Caco-2 (cell line): ENCODE measurements around the gene GSKIP. TPM values are rescaled to one million over a fixed set of nuclear protein-coding genes. Genes with fewer than 3 reads are reported as not detected.

Source experiments
- BruUV-seq: library from RNA; stranded (reverse); fragments of 400-500 nt; replicated peaks from 2 replicates; lab custom pipeline; 2021; lab: Mats Ljungman, UMichigan
- CTCF ChIA-PET: fragments of 300-600 bp; sonication (Branson Sonifier 250); formaldehyde crosslinking; loops from one replicate; lab custom pipeline; 2022; ENCODE audit warnings: antibody characterized with exemption; lab: Charles Lee
- POLR2A ChIA-PET: fragments of 300-600 bp; sonication (Branson Sonifier 250); formaldehyde crosslinking; loops from one replicate; lab custom pipeline; 2022; ENCODE audit warnings: antibody characterized with exemption; lab: Charles Lee
- DNase-seq, 2 experiments: peaks; one replicate each; pipeline versions ENCODE4 v3.0.0 to v3.0.0-alpha.2; 2020 to 2022
- H3K27me3 ChIP-seq: replicated peaks from 2 replicates; pipeline ENCODE4 v1.6.0; 2011; ENCODE audit warnings: low read length; ENCODE audit not compliant: control insufficient read depth, insufficient read depth
- H3K36me3 ChIP-seq: 2 replicates; pipeline ENCODE4 v1.5.1; 2011; ENCODE audit warnings: low read length; ENCODE audit not compliant: control insufficient read depth, insufficient read depth
- H3K4me1 ChIP-seq: fragments of 250-450 bp; sonication (Bioruptor Pico); 2 replicates; pipeline ENCODE4 v1.5.1; 2020; ENCODE audit warnings: mild to moderate bottlenecking
- H3K4me3 ChIP-seq: 2 replicates; pipeline ENCODE4 v1.5.1; 2011; ENCODE audit warnings: low read depth, mild to moderate bottlenecking, control low read depth, low read length
- H3K9me3 ChIP-seq: fragments of 250-450 bp; sonication (Bioruptor Pico); 2 replicates; pipeline ENCODE4 v1.5.1; 2020; ENCODE audit warnings: mild to moderate bottlenecking, moderate library complexity
- H3K27ac Mint-ChIP-seq: one replicate; pipeline ENCODE4 v1.8.0; 2022; ENCODE audit warnings: mixed read lengths; ENCODE audit not compliant: unreplicated experiment
- H3K27me3 Mint-ChIP-seq: one replicate; pipeline ENCODE4 v1.8.0; 2022; ENCODE audit warnings: mixed read lengths; ENCODE audit not compliant: insufficient read depth, unreplicated experiment
- H3K36me3 Mint-ChIP-seq: one replicate; pipeline ENCODE4 v1.8.0; 2022; ENCODE audit warnings: mild to moderate bottlenecking, mixed read lengths; ENCODE audit not compliant: insufficient read depth, unreplicated experiment
- H3K4me1 Mint-ChIP-seq: one replicate; pipeline ENCODE4 v1.8.0; 2022; ENCODE audit warnings: low read depth, mixed read lengths; ENCODE audit not compliant: unreplicated experiment
- H3K4me3 Mint-ChIP-seq: one replicate; pipeline ENCODE4 v1.8.0; 2022; ENCODE audit warnings: mild to moderate bottlenecking, moderate library complexity, mixed read lengths; ENCODE audit not compliant: unreplicated experiment
- H3K9me3 Mint-ChIP-seq: one replicate; pipeline ENCODE4 v1.8.0; 2022; ENCODE audit warnings: mixed read lengths; ENCODE audit not compliant: unreplicated experiment
- intact Hi-C: fragments of 100-400 bp; cut with micrococcal nuclease; formaldehyde crosslinking; loops from one replicate; pipeline ENCODE4 v1.10.0; 2022; ENCODE audit not compliant: unreplicated experiment
- total RNA-seq: library from RNA; stranded (reverse); gene quantifications from 2 replicates; pipeline ENCODE4 v1.2.3, GENCODE V29; 2022
- TF ChIP-seq, protein P1 (sequence below), 2 experiments: fragments of 200-600 bp in 1 of 2; IDR thresholded peaks; 1 replicate in 1 of 2; 2 replicates in 1 of 2; pipeline versions ENCODE4 v1.5.1 to v1.8.0; 2011 to 2022; ENCODE audit warnings: antibody characterized with exemption in 1 of 2, control low read depth in 1 of 2, inconsistent platforms in 1 of 2, low read depth in 1 of 2, low read length in 1 of 2, mild to moderate bottlenecking in 1 of 2, moderate library complexity in 1 of 2; ENCODE audit not compliant: insufficient read depth in 1 of 2, severe bottlenecking in 1 of 2, unreplicated experiment in 1 of 2

The GSKIP gene
- total RNA-seq, 1 experiment from 2014 or later = 24.1 TPM

DNA sequence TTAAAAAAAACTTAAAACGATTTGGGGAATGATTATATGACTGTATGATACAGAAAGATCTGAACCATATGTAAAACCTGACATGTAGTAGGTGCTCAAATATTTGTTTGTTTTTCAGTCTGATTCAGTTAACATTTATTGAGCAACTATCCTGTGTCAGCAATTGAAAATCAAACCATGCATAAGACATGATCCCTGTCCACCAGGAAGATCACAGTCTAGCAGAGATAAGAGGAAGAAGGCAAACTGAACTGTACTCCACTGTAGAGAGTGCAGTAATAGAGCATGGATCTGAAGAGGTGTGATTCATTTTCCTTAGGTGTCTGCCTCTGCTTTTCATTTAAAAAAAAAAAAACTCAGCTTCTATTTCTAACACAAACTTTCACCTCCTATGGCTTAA lies 20.7 kb downstream of the GSKIP start:
- H3K4me1 ChIP-seq = no peaks in the 10 kb centered on the region
- no peak overlapping the region for H3K4me3 Mint-ChIP-seq
- no peak overlapping the region for H3K27ac Mint-ChIP-seq
- H3K9me3 Mint-ChIP-seq = no peaks in the 10 kb centered on the region
- ChIA-PET POLR2A (no interaction called here), CTCF (interaction anchor here (0.6 kb wide), 1 partner anchor 782 kb away, joined by 3 read pairs; no protein-coding TSS in a partner anchor)
- peaks cover 15% of the 10 kb centered on the region for H3K36me3 Mint-ChIP-seq
- no peaks in the 10 kb centered on the region for H3K27me3 ChIP-seq
- TF ChIP-seq, protein P1, sequence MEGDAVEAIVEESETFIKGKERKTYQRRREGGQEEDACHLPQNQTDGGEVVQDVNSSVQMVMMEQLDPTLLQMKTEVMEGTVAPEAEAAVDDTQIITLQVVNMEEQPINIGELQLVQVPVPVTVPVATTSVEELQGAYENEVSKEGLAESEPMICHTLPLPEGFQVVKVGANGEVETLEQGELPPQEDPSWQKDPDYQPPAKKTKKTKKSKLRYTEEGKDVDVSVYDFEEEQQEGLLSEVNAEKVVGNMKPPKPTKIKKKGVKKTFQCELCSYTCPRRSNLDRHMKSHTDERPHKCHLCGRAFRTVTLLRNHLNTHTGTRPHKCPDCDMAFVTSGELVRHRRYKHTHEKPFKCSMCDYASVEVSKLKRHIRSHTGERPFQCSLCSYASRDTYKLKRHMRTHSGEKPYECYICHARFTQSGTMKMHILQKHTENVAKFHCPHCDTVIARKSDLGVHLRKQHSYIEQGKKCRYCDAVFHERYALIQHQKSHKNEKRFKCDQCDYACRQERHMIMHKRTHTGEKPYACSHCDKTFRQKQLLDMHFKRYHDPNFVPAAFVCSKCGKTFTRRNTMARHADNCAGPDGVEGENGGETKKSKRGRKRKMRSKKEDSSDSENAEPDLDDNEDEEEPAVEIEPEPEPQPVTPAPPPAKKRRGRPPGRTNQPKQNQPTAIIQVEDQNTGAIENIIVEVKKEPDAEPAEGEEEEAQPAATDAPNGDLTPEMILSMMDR (IDR thresholded peaks at IDR 0.05; ENCODE audit: insufficient read depth in 1 of 2, low read depth in 1 of 2, low read length in 1 of 2, severe bottlenecking in 1 of 2, unreplicated experiment in 1 of 2) = no peak
- H3K9me3 ChIP-seq = no peaks in the 10 kb centered on the region
- no peak for DNase-seq
- no peaks in the 10 kb centered on the region for H3K27me3 Mint-ChIP-seq
- no peaks in the 10 kb centered on the region for H3K4me1 Mint-ChIP-seq
- intact Hi-C loops = no loop called here
- peaks cover 1% of the 10 kb centered on the region; the same call in 1 of the 2 replicates for H3K36me3 ChIP-seq
- no peak overlapping the region for H3K4me3 ChIP-seq
- BruUV-seq = no TSS peak

DNA sequence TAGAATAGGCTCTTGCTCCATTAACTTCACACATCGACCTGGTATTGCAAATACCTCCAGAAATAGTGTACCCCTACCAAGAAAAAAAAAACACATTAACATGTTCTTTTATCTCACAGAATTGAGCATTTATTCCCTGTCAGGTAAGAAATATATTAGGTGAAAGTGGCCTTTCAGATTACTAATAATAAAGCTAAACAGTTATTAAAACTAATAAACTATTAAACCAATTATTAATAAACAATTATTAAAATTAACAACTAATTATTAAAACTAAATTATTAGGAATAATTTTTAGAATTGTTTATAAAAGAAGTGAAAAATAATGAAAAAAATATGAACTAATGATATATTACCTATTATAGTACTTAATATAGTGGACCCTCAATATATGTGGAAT lies 21.4 kb downstream of the GSKIP start:
- DNase-seq = no peak
- Histone ChIP-seq H3K27me3 (no peaks in the 10 kb centered on the region), H3K36me3 (peaks cover 1% of the 10 kb centered on the region; the same call in 1 of the 2 replicates), H3K4me3 (no peak overlapping the region), H3K4me1 (no peaks in the 10 kb centered on the region), H3K9me3 (no peaks in the 10 kb centered on the region)
- Mint-ChIP-seq H3K4me1 (no peaks in the 10 kb centered on the region), H3K4me3 (no peak overlapping the region), H3K9me3 (no peaks in the 10 kb centered on the region), H3K36me3 (peaks cover 15% of the 10 kb centered on the region), H3K27me3 (no peaks in the 10 kb centered on the region), H3K27ac (no peak overlapping the region)
- CTCF ChIA-PET = interaction anchor here (0.6 kb wide), 1 partner anchor 782 kb away, joined by 3 read pairs; no protein-coding TSS in a partner anchor
- POLR2A ChIA-PET = no interaction called here
- no TSS peak for BruUV-seq
- intact Hi-C loops = no loop called here
- TF ChIP-seq, protein P1 (IDR thresholded peaks at IDR 0.05; ENCODE audit: insufficient read depth in 1 of 2, low read depth in 1 of 2, low read length in 1 of 2, severe bottlenecking in 1 of 2, unreplicated experiment in 1 of 2) = no peak

DNA sequence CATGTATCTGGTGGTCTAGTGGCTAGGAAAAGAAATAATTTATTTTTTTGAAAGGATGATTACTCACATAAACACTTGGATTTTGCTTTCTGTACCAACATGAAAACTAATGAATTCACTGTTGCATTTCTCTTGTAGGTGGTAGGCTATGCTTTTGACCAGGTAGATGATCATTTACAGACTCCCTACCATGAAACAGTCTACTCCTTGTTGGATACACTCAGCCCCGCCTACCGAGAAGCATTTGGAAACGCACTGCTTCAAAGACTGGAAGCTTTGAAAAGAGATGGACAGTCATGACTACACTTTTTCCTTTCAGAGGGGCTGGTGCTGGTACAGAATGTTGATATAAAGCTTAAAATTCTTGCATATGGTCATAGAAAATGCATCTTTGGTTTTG lies 22.1 kb downstream of the GSKIP start:
- peaks cover 1% of the 10 kb centered on the region; the same call in 1 of the 2 replicates for H3K36me3 ChIP-seq

More for the DNA sequence above, 22.1 kb downstream of the GSKIP start:
- Mint-ChIP-seq H3K9me3 (no peaks in the 10 kb centered on the region), H3K4me1 (no peaks in the 10 kb centered on the region), H3K4me3 (no peak overlapping the region), H3K27ac (no peak overlapping the region), H3K36me3 (peaks cover 15% of the 10 kb centered on the region), H3K27me3 (no peaks in the 10 kb centered on the region)
- ChIA-PET POLR2A (no interaction called here), CTCF (no interaction called here)
- DNase-seq = no peak
- TF ChIP-seq, protein P1 (IDR thresholded peaks at IDR 0.05; ENCODE audit: insufficient read depth in 1 of 2, low read depth in 1 of 2, low read length in 1 of 2, severe bottlenecking in 1 of 2, unreplicated experiment in 1 of 2) = no peak
- Histone ChIP-seq H3K4me3 (no peak overlapping the region), H3K4me1 (0 out of 2 replicates have a peak, but pooled peaks cover under 1% of the 10 kb centered on the region), H3K27me3 (no peaks in the 10 kb centered on the region), H3K9me3 (no peaks in the 10 kb centered on the region)
- intact Hi-C loops = no loop called here
- no TSS peak for BruUV-seq
